HepG2 (cell line): ENCODE results near the gene HYAL2. TPM values are rescaled to one million over a fixed set of nuclear protein-coding genes. Genes with fewer than 3 reads are reported as not detected.

Experiments used
- ATAC-seq: fragments of 200-7000 bp; cut with Tn5 transposase; 3 replicates; pipeline ENCODE4 v1.9.1; 2020; ENCODE audit warnings: mild to moderate bottlenecking, moderate library complexity
- BruUV-seq: library from RNA; stranded (reverse); fragments of 400-500 nt; replicated peaks from 2 replicates; lab custom pipeline; 2021; lab: Mats Ljungman, UMichigan
- CTCF ChIA-PET: fragments of 300-600 bp; formaldehyde crosslinking; extraction: SDS; loops from one replicate; lab custom pipeline; 2021; ENCODE audit warnings: low total read pairs, inconsistent platforms, low intra/inter-chr PET ratio; lab: Yijun Ruan, JAX
- POLR2A ChIA-PET: fragments of 350-600 bp; sonication (Branson Sonifier 250); formaldehyde crosslinking; loops from one replicate; lab custom pipeline; 2020; ENCODE audit warnings: antibody characterized with exemption, inconsistent platforms; lab: Yijun Ruan, JAX
- DNase-seq: peaks from one replicate; pipeline ENCODE4 v3.0.0-alpha.2; 2015; ENCODE audit warnings: low spot score
- FAIRE-seq: peaks from 3 replicates; lab custom pipeline; 2011; peaks lifted over from hg19 to GRCh38; lab: Jason Lieb, UNC
- H2AFZ ChIP-seq: one replicate; pipeline ENCODE4 v1.6.1; 2011; ENCODE audit warnings: low read length, inconsistent platforms
- H3K27ac ChIP-seq: fragments of 300-600 bp; 3 replicates; pipeline ENCODE4 v1.8.0; 2011; ENCODE audit warnings: mixed run types, mild to moderate bottlenecking, mixed read lengths, low read length, inconsistent platforms; ENCODE audit not compliant: insufficient read depth; ENCODE audit errors: extremely low read length
- H3K27me3 ChIP-seq, 2 experiments: fragments of 200-600 bp in 1 of 2; 2 replicates in 1 of 2; 3 replicates in 1 of 2; pipeline versions ENCODE4 v1.6.0 to v1.8.0; 2011; ENCODE audit warnings: low read length in 2 of 2, mild to moderate bottlenecking in 2 of 2, moderate library complexity in 2 of 2, inconsistent platforms in 1 of 2; ENCODE audit not compliant: insufficient read depth in 2 of 2, control insufficient read depth in 1 of 2
- H3K36me3 ChIP-seq, 2 experiments: fragments of 200-600 bp in 1 of 2; replicated peaks in 1 of 2; 2 replicates in 1 of 2; 3 replicates in 1 of 2; pipeline versions ENCODE4 v1.5.1 to v1.8.0; 2011; ENCODE audit warnings: low read length in 2 of 2, inconsistent platforms in 1 of 2; ENCODE audit not compliant: insufficient read depth in 2 of 2, control insufficient read depth in 1 of 2
- H3K4me1 ChIP-seq: 2 replicates; pipeline ENCODE4 v1.5.1; 2012; ENCODE audit warnings: low read length, inconsistent platforms; ENCODE audit not compliant: insufficient read depth
- H3K4me2 ChIP-seq: 2 replicates; pipeline ENCODE4 v1.6.0; 2011; ENCODE audit warnings: low read depth, low read length, inconsistent platforms
- H3K4me3 ChIP-seq, 3 experiments: fragments of 200-600 bp in 1 of 3; sonication (generic), shearing (Covaris generic) in 1 of 3; replicated peaks in 1 of 3; 2 replicates each; pipeline ENCODE4 v1.5.1; 2011 to 2016; ENCODE audit warnings: low read length in 3 of 3, inconsistent platforms in 2 of 3, low read depth in 2 of 3, mild to moderate bottlenecking in 2 of 3, control low read depth in 1 of 3, mixed read lengths in 1 of 3; ENCODE audit not compliant: insufficient read depth in 1 of 3
- H3K79me2 ChIP-seq: one replicate; pipeline ENCODE4 v1.6.1; 2011; ENCODE audit warnings: low read length, inconsistent platforms; ENCODE audit not compliant: insufficient read depth
- H3K9ac ChIP-seq: 2 replicates; pipeline ENCODE4 v1.6.0; 2011; ENCODE audit warnings: mild to moderate bottlenecking, low read depth, low read length, inconsistent platforms; ENCODE audit not compliant: insufficient read depth
- H3K9me3 ChIP-seq: 2 replicates; pipeline ENCODE4 v1.5.1; 2012; ENCODE audit warnings: mild to moderate bottlenecking, low read length
- H4K20me1 ChIP-seq: 2 replicates; pipeline ENCODE4 v1.6.0; 2011; ENCODE audit warnings: inconsistent platforms, mild to moderate bottlenecking, low read length, moderate library complexity; ENCODE audit not compliant: insufficient read depth
- CENPT ChIP-seq: sonication (generic); formaldehyde crosslinking; IDR thresholded peaks from 2 replicates; pipeline ENCODE4 v1.8.0; 2022; ENCODE audit warnings: low read depth, mild to moderate bottlenecking, moderate library complexity, missing genetic modification reagents
- FOXP1 ChIP-seq, 2 experiments: fragments of 450-650 bp in 1 of 2; IDR thresholded peaks; 2 replicates each; pipeline ENCODE4 v1.6.1; 2017 to 2018; ENCODE audit warnings: antibody characterized with exemption in 1 of 2
- MAFF ChIP-seq: IDR thresholded peaks from 2 replicates; pipeline ENCODE4 v1.6.1; 2011; ENCODE audit warnings: low read depth, low read length, improper control_type of control experiment
- MBD4 ChIP-seq: IDR thresholded peaks from 2 replicates; pipeline ENCODE4 v1.6.1; 2012; ENCODE audit warnings: low read length, inconsistent platforms, borderline replicate concordance
- SP5 ChIP-seq: IDR thresholded peaks from 2 replicates; pipeline ENCODE4 v1.6.1; 2016; ENCODE audit warnings: low read depth, borderline replicate concordance
- TBX3 ChIP-seq: fragments of 450-650 bp; IDR thresholded peaks from 2 replicates; pipeline ENCODE4 v1.6.1; 2017; ENCODE audit warnings: antibody characterized with exemption, mild to moderate bottlenecking, inconsistent platforms, borderline replicate concordance
- ZC3H13 ChIP-seq: sonication (generic); formaldehyde crosslinking; IDR thresholded peaks from 2 replicates; pipeline ENCODE4 v1.8.1; 2023; ENCODE audit warnings: mild to moderate bottlenecking, missing genetic modification reagents, moderate library complexity
- ZNF121 ChIP-seq: sonication (generic); formaldehyde crosslinking; IDR thresholded peaks from 2 replicates; pipeline ENCODE4 v1.5.0; 2020; ENCODE audit warnings: mild to moderate bottlenecking, missing genetic modification reagents
- ZNF326 ChIP-seq: sonication (generic); formaldehyde crosslinking; IDR thresholded peaks from 2 replicates; pipeline ENCODE4 v1.4.0; 2020; ENCODE audit warnings: missing genetic modification reagents, borderline replicate concordance
- ZSCAN20 ChIP-seq: sonication (generic); formaldehyde crosslinking; IDR thresholded peaks from 2 replicates; pipeline ENCODE4 v1.4.0; 2020; ENCODE audit warnings: missing genetic modification reagents, mild to moderate bottlenecking, borderline replicate concordance
- WGBS: methylation state at CpG from one replicate; pipeline ENCODE4 v1.1.6; 2017; ENCODE audit warnings: low lambda C conversion rate; 5-methylcytosine and 5-hydroxymethylcytosine counted together
- in situ Hi-C: cut with HindIII; loops from 2 replicates; pipeline ENCODE4 v1.10.0; 2017; ENCODE audit warnings: low pct_unique_long_range_greater_than_20kb; ENCODE audit not compliant: extremely low pct_ligation_motif_present
- intact Hi-C: fragments of 100-400 bp; cut with micrococcal nuclease; formaldehyde crosslinking; loops from one replicate; pipeline ENCODE4 v1.10.0; 2022; ENCODE audit not compliant: unreplicated experiment
- polyA plus RNA-seq, 8 experiments: library from polyadenylated mRNA; depleted of rRNA in 3 of 8; stranded (reverse) in 7 of 8; unstranded in 1 of 8; fragments of >200 nt; fragmentation: Illumina TruSeq in 4 of 8; extraction: Trizol in 4 of 8; gene quantifications; 2 replicates each; pipeline versions ENCODE4 v1.2.1 to v1.2.3, GENCODE V29; 2011 to 2016; ENCODE audit warnings: low read depth in 4 of 8, missing spikeins in 1 of 8, mixed read lengths in 1 of 8; ENCODE audit not compliant: insufficient read depth in 1 of 8
- total RNA-seq, 5 experiments: library from RNA; depleted of rRNA; stranded (reverse); fragments of >200 nt; fragmentation: Illumina TruSeq; extraction: Trizol; gene quantifications; 2 replicates each; pipeline ENCODE4 v1.2.3, GENCODE V29; 2016; ENCODE audit warnings: low read depth in 1 of 5

HYAL2 gene
- total and polyA plus RNA-seq, 2 of the 13 experiments (the other 11 are each of a cell fraction or from before 2014, with no cell fraction given) = 76.2 to 102 TPM

GRCh38 chr3:50294492-50295403 is 27.8 kb downstream of the HYAL2 start:
- Histone ChIP-seq H3K4me1 (peaks cover 46% of the 10 kb centered on the region), H3K27me3 (no peaks in the 10 kb centered on the region; a peak in 1 of 5 replicates), H3K4me2 (no peak overlapping the region), H3K9me3 (no peaks in the 10 kb centered on the region), H3K36me3 (peaks cover 7 to 10% of the 10 kb centered on the region in 2 experiments; a peak in 3 of 5 replicates), H3K27ac (no peak overlapping the region), H2AFZ (no peak overlapping the region), H3K4me3 (no peak overlapping the region), H4K20me1 (no peaks in the 10 kb centered on the region), H3K9ac (no peak overlapping the region), H3K79me2 (peaks cover 20% of the 10 kb centered on the region)
- in situ Hi-C loops = no loop called here
- no peak for DNase-seq
- POLR2A ChIA-PET = interaction anchor here (1.2 to 3.4 kb wide), 2 partner anchors 31 to 34 kb away, joined by 4 to 25 read pairs; no protein-coding TSS in a partner anchor
- TF ChIP-seq MAFF (no peak), CENPT (CRISPR knock-in tag) (no peak), ZSCAN20 (CRISPR knock-in tag) (no peak), SP5 (CRISPR knock-in tag) (no peak), ZC3H13 (CRISPR knock-in tag) (peak; percentile 62; the same call in 1 of the 2 replicates), ZNF326 (CRISPR knock-in tag) (no peak)
- FAIRE-seq = no peak
- intact Hi-C loops = no loop called here
- WGBS = 92% methylated on average over 8 of the region's 22 CpGs
- CTCF ChIA-PET = no interaction called here
- no peak for ATAC-seq
- no TSS peak for BruUV-seq

- peak overlapping the region; percentile 72 for H3K27ac ChIP-seq
- CTCF ChIA-PET = no interaction called here
These were observed 28.5 kb downstream of the HYAL2 start for GRCh38 chr3:50294089-50294488.

More at GRCh38 chr3:50294089-50294488, 28.5 kb downstream of the HYAL2 start:
- H3K4me3 ChIP-seq = no peak overlapping the region
- no peaks in the 10 kb centered on the region for H4K20me1 ChIP-seq
- no peak overlapping the region for H2AFZ ChIP-seq
- H3K79me2 ChIP-seq = peaks cover 20% of the 10 kb centered on the region
- H3K4me2 ChIP-seq = no peak overlapping the region
- DNase-seq (no peak), ATAC-seq (no peak), FAIRE-seq (no peak)
- peaks cover 12 to 17% of the 10 kb centered on the region in 2 experiments for H3K36me3 ChIP-seq
- 95% methylated on average over 3 of the region's 4 CpGs for WGBS
- BruUV-seq = no TSS peak
- no peaks in the 10 kb centered on the region for H3K9me3 ChIP-seq
- in situ Hi-C loops = no loop called here
- H3K9ac ChIP-seq = no peak overlapping the region
- intact Hi-C loops = no loop called here
- H3K4me1 ChIP-seq = peaks cover 44% of the 10 kb centered on the region
- no peak for TF ChIP-seq TBX3
- TF ChIP-seq MBD4 = no peak
- TF ChIP-seq FOXP1 (IDR thresholded peaks at IDR 0.05) = no peak
- no peak for TF ChIP-seq FOXP1 (CRISPR knock-in tag; IDR thresholded peaks at IDR 0.05)
- peak; percentile 61; the same call in 1 of the 2 replicates for TF ChIP-seq ZNF121 (CRISPR knock-in tag)
- POLR2A ChIA-PET = interaction anchor here (1.2 to 3.4 kb wide), 3 partner anchors 8 to 34 kb away, joined by 4 to 36 read pairs (median 25); partner anchors contain the start of gene HYAL1
- H3K27me3 ChIP-seq = no peaks in the 10 kb centered on the region; a peak in 1 of 5 replicates
